Measurements from ENCODE around the gene TMEM181.
"Not testable (repeated sequence)": the region's sequence is repeated elsewhere in the genome, so short reads cannot be mapped to it uniquely, and the experiment has no call there.

TMEM181 gene

DNA sequence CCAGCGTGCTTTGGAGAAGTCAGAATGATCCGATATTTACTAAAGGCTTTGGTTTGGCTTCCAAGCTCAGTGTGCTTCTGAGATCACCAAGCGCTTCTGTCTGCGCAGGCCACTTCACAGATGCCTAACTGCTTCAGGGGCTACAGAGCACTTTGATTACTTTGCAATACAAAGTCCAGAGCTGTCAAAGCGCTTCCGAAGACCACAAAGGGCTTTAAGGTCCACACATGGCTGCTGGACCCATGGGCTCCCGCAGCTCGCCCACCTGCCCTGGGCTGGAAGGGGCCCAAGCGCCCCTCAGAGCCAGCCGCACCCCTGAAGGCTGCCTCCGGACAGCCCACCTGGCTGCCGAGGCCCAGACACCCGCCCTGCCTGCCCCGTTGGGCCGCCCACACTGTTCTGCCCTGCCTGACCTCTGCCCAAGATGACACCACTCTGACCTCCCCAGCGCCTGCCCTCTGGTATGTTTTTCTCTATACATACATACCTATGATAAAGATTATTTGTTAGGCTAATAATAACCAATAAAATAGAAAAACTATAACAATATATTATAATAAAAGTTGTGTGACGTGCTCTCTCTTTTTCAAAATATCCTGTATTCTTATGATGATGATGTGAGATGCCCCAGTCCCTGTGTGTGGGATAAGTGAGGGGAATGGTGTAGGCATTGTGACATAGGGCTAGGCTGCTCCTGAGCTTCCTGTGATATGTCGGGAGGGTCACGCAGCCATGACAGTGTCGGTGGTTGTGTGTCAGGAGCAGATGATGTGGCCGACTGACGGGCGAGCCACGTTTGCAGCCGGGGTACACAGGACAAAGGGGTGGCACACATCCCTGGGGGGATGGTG lies 62.0 kb downstream of the TMEM181 start:
- no peak for DNase-seq (ENCODE audit: low spot score)

DNA sequence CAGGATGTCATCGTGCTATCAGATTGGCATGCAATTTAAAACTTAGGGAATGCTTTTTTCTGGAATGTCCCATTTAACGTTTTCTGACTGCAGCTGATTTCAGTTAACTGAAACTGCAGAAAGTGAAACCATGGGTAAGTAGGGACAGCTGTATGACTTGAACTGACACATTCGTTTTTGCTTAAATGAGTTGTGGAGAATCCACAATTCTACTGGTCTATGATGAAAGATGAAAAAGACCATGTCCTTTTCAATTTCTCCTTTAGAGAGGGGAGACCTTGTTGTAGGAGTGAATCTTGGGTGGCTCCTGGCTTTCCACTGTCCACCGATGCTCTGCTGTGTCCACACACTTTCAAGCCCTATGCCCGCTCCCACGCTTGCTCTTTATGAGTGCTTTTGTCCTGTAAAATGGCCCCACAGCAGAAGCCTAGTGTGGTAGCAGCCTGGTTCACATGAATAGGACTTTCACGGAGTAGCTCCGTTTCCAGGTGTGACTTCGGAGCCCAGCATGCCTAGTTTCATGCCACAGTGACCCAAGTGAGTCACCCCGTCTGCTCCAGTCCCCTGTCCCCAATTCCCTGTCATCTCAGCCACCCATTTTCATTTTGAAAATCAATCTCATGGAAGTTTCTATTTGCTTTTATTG lies 62.8 kb downstream of the TMEM181 start:
- DNase-seq (ENCODE audit: low spot score): no peak

DNA sequence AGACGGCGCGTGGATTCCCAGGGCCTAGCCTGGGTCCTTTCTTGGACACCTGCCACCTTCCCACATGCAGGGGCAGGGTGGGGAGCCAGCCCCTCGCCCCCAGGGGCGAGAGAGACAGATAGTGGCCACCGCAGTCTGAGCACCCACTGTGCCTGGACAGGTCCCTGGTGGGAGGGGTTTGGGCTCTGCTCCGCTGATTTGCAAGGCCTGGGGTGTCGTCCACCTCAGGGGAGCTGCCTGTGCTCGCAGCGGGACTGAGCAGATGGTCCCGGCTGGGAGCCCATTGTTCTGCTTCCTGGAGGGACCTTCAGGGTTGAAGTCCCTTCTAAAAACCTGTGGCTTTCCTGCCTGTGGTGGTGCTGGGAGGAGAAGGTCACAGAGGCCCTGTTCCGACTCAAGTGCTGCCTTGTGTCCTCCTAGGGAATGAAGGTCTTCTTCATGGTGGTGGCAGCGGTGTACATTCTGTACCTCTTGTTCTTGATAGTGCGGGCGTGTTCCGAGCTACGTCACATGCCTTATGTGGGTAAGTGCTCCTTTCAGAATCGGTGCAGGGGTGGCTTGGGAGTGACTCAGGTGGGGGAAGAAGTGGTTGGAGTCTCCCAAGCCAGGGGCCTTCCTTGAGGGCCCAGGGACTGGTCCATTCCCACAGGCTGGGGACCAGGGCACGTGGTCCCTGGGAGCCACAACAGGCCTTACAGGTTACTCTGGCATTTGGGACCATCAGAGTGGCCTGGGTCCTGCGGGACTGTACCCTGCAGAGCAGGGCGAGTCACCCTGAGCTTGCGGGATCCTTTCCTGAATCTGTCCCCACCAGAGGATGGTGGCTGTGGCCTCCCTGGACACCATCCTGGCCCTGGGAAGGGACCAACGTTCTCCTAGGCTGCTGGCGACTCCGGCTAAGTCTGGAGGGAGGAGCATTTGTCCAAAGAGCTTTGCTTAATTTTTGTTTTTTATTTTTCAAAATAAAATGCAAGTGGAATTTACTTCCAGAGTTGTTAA lies 65.1 kb downstream of the TMEM181 start:
- no peak for DNase-seq (ENCODE audit: low spot score)

DNA sequence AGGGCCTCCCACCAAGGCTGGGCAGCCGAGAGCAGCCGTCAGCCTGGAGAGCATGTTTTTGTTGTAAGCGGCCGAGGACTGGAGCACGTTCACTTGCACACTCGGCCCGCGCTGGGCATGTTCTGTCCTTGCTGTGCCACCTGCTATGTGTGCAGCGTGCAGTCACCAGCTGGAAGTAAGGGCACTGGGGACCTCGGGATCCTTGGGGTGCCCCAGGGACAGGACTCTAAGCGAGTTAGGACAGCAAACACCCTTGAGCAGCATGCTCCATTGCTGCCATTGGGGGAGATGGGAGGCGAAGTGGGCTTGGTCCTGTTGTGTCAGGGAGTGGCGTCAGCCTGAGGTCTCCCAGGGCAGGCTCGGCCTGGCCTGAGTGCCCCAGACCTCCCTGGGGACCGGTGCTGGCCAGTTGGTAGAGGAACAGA lies 66.0 kb downstream of the TMEM181 start:
- DNase-seq (ENCODE audit: low spot score): no peak

DNA sequence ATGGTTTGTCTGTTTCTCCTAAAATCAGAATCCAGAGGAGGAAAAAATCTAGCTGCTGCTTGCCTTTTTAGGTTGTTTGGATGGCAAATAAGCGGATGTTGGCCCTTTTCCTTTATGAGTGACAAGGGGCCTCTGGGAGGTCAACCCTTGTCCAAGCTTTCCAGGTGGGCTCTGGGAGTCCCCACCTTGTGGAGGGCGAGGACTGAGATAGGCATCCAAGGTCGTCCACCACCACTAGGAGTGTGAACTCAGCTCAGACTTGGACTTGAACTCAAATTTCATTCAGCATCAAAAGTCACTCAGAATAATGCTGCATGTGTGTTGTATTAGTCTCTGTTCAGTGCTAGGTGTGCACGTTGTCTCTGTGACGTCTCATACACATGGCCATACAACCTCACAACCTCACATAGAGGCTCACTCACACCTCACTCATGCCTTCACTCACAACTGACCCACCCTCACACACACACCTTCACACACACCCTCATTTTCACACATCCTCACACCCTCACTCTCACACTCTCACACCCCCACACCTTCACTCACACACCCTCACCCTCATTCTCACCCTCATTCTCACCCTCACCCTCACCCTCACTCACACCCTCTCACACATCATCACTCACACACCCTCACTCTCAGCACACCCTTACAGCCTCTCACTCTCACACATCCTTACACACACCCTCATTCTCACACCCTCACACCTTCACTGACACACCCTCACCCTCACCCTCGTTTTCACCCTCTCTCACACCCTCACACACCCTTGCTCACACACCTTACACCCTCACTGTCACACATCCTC lies 66.7 kb downstream of the TMEM181 start:
- DNase-seq (ENCODE audit: low spot score): no peak

DNA sequence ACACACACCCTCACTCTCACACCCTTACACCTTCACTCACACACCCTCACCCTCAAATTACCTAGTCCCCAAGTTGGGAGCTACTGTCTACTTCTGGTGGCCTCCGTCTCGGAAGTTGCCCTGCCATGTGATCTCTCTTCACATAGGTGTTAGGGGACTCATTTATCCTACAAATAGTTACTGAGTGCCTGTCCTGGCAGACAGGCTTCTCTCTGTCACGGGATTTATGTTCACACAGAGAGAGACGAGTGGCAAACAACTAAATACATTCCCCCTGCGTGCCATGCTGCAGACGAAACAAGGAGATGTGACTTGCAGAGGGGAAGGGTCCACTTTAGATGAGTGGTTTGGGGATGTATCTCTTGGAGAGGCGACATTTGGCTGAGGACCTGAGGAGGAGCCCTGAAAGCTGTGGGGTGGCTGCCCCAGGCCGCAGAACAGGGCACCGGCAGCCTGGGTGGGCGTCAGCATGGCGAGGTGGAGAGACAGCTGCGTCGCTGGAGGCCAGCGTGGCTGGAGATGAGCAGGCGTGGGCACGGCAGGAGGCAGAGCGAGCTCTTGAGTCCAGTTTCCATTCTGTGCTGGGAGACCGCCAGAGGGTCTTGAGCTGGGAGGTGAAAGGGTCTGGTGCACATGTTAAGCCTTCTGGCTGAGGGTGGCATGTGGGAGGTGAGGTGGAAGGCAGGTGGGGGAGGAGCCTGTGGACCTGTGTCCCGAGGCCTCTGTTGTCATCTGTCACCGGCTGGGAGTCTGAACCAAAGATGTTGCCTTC lies 67.5 kb downstream of the TMEM181 start:
- DNase-seq (ENCODE audit: low spot score): no peak

DNA sequence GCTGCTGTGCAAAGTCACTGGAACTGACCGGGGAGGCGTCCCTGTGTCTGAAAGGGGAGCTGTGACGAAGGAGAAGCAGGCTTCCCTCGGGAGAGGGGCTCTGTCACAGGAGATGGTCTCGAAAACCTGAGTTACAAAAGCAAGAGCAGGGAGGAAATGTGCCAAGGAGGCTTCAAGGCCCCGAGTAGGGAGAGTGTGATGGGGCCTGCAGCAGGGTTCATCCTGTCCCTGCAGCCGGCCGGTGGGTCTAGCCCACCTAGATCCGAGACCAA lies 68.0 kb downstream of the TMEM181 start:
- DNase-seq (ENCODE audit: low spot score): no peak

DNA sequence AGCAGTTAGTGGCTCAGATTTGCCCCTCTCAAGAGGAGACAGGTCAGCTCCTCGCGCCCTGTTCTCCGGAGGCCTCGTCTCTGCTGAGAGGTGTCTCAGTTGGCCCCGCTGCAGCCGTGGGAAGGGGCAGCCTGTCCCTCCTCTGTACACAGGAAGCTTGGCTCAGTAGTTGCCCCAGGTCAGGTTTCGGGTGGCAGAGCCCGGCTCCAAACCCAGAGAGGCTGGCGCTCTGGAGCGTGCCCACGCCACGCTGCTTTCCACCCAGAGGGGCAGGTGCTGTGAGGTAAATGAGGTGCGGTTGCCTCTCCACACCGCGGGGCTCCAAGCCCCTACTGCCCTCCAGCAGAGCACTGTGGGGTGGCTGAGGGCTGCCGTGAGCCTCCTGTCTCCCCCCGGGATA lies 68.7 kb downstream of the TMEM181 start:
- no peak for DNase-seq (ENCODE audit: low spot score)

DNA sequence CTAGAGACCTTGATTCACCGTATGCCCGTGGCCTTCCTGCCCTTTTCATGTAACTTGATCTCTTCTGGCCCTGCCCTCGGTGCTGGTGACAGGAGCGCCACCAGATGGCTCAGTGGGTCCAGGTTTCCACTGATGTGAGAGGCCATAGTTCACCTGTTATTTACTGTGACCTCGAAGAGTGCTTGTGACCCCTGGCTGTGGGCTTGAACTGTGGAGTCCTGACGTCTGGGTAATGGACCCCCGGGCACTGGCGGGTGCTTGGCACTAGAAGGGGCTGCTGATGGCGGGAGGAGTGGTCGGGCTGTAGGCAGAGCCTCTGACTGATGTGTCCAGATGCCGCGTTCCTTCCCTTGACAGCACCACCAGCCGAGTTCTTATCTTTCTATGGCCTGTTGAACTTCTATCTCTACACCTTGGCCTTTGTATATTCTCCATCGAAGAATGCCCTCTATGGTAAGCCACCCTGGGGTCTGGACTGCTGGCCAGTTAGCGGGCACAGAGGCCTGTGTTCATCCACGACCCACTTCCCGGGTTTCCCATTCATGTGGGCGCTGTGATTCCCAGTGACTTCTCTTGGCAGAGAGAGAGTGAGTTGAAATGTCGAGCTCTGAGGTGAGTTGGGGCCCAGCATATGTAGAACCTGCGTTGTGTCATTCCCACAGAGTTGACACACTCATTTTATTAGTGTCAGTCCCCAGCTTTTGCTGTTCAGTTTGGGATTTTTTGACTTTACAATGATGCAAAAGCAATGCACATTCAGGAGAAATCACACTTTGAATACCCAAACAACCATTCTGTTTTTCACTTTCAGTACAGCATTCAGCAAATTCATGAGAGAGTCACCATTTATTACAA lies 69.7 kb downstream of the TMEM181 start:
- no peak for DNase-seq (ENCODE audit: low spot score)

DNA sequence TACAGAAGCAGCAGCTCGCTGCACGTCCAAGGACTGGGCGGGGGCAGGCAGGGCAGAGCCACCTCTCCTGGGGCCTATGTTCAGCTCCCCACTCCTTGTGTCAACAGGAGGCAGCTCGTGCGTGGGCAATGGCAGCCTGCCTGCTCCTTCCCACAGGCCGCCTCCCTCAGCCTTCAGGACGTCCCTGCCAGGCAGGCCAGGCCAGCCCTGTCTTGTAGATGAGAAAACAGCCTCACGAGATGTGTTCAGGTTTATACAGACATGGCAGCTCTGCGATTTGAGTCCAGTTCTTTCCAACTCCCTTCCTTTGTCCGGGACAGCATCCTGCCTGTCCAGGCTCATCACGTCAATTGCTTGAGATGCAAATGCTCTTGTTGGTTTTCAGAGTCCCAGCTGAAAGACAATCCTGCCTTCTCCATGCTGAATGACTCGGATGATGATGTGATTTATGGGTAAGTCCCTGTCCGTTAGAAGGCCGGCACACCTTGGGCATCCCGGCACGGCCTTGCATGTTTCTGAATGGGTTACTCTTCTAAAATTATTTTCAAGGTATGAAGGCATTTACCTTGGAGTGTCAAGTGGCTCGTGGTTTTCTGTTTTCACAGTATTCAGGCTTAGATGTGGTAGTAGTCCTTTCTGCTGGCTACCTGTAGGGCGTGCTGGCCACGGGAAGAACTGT lies 71.2 kb downstream of the TMEM181 start:
- no peak for DNase-seq (ENCODE audit: low spot score)

DNA sequence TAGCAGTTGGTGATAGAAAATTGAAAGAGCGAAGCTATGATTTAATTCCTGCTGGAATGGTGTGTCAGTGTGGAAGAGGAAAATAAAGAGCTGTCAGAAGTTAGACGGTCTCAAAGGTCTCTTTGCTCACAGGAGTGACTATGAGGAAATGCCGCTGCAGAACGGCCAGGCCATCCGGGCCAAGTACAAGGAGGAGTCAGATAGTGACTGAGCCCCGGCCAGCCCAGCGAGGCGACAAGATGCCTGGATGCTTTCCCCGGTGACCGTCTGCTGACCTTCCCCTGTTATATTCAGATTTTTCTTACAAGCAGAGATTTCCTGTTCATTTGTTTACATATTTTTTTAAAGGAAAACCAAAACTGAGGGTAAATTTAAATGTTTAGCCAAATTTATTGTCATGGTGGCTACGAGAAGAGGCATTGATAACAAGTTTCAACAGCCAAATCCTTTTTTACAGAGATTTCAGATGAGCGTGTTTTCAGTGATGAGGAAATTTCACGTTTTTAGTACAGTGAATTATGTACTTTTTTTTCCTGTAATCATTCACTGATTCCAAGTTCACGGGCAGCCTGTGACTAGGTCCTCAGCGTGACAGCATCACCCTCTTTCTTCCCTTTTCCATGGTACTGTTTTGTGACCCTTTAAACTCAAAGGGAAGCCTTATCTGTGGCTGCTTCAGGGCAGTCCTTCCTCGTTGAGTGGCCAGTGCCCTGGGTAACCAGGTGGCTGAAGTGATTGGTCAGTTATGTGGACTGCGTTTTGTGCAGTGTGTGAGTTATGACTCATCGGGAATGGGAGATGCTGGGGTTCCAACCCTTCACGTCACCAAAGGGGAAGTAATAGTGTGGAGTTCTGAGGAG lies 72.0 kb downstream of the TMEM181 start:
- no peak for DNase-seq (ENCODE audit: low spot score)

DNA sequence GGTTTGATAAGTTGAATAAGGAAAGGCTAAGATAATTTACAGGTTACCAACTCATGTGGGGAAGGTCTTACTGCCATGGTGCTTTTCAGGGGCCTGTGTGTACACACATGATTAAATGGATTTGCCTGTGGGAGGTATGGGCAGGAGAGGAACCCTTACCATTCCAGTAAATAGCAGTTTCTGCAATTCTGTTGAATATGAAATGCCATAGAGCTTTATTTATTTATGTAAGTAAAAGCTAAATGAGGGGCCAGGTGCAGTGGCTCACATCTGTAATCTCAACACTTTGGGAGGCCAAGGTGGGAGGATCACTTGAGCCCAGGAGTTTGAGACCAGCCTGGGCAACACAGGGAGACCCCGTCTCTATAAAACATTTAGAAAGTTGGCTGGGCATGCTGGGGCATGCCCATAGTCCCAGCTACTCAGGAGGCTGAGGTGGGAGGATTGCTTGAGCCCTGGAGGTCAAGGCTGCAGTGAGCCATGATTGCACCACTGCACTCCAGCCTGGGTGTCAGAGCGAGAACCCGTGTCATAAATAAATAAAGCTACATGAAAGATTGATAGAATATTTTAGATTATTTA lies 72.7 kb downstream of the TMEM181 start:
- DNase-seq (ENCODE audit: low spot score): not testable (repeated sequence)

DNA sequence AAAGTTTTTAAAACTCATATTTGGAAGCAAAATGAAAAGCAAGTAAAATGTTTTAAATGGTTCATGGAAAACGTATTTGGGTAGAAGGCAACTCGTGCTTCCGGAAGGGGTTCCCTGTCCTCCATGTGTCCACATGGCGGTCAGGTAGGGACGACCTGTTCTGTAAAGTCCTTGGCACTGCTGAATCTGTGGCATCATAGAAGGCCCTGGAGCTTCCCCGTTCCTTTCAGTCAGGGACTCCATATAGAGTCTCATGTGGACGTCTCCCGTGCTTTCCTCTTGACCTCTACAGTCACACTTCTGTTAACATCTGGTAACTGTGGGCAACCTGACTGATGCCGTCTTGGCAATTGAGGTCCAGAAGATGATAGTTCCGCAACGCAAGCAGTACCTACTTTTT lies 73.2 kb downstream of the TMEM181 start:
- no peak for DNase-seq (ENCODE audit: low spot score)

DNA sequence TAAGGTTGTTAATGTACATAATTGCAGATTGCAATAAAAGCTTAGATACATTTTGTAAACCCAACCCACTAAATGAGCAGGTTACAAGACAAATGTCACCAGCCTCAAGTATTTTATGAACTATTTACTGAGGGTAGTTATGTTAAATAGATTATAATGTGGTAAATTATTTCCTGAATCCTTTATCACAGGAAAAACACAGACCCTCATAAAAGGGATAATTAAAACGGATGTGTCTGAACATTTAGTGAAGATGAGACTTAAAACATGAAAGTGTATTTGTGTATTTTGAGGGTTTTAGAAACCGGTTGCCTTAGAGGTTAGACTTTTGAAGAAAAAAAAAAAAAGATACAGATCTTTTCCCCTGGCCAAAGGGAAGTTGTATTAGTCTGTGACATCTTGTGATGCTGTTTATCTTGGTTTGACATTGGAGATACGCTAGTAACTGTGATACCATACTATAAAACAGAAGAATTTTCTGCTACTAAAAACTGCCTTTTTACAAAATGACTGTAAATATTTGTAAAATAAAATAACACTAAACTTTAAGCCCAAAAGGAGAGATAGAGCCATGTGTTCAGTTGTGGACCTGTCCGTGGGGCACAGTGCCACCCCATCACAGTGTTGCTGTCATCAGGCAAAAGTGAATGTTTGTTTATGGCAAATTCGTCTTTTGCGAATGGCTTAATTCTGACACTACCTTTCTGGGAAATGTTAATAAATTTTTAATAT lies 75.0 kb downstream of the TMEM181 start:
- no peak for DNase-seq (ENCODE audit: low spot score)

DNA sequence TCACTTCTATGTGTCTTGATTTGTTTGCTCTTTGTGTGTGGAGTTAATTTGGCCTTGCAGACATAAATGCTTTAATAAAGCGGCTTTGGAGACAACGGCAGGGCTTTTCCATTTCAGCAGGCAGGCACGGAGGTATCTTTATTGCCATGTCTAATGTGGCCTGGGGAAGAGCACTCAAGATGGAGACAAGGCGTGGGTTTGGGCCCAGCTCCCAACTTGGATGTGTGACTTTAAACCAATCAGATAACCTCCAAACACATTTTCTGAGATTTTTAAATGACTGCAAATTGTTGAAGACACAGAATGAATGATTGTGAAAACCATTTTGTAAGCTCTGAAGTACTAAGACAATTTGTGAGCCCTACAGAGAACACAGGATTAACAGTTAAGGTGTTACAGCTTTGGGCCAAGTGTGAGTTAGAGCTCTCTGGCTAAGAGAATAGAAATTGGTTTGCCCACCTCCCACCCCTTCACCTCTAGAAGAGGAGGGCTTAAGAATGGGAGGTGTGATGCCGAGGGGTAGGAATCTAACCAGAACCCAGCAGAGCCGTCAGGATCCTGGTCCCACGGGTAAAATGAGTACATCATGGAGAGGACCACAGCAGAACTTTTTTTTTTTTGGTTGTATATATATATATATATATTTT lies 75.7 kb downstream of the TMEM181 start:
- DNase-seq (ENCODE audit: low spot score): no peak

DNA sequence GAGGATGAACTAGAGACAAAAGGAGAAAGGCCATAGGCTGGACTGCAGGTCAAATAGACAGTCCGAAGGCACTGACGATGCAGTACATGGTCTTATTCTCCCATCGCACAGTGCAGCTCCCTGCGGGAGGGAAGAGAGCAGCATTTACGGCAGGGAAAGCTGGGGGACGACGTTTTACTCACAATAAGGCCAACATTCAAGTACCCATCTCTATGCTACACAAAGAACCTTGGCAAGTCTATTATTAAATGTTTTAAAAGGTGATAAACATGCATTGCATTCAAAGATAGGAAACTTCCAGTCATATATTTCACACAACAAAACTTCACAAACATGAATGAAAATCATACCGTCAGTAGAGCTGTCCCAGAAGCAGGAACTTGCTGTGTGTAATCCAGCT lies 76.9 kb downstream of the TMEM181 start:
- no peak for DNase-seq (ENCODE audit: low spot score)

DNA sequence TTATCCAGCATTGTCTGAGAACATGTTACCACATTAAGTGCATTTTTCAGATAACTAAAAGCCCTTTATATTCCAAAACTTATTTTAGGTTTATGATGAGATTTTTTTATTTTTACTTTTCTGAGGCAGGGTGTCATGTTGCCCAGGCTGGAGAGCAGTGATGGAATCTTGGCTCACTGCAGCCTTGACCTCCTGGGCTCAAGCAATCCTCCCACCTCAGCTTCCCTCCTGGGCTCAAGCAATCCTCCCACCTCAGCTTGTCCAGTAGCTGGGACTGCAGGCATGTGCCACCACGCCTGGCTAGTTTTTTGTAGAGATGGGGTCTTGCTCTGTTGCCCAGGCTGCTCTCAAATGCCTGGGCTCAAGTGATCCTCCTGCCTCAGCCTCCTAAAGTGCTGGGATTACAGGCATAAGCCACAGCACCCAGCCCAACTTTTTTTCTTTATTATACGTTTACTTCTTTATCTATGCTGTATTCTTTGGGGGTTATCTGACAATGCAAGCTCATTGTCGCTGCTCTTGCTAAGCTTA lies 78.5 kb downstream of the TMEM181 start:
- DNase-seq (ENCODE audit: low spot score): no peak

All from D341Med (cell line).